IMR-90 (cell line): Measurements from ENCODE around the gene URM1. TPM values are rescaled to one million over a fixed set of nuclear protein-coding genes. Genes with fewer than 3 reads are reported as not detected.

Experiments used
- ATAC-seq: fragments of 200-7000 bp; cut with Tn5 transposase; 2 replicates; pipeline ENCODE4 v1.9.1; 2020; ENCODE audit warnings: low read depth, mild to moderate bottlenecking, moderate library complexity
- BruUV-seq: library from RNA; stranded (reverse); fragments of 400-500 nt; replicated peaks from 2 replicates; lab custom pipeline; 2021; lab: Mats Ljungman, UMichigan
- CTCF ChIA-PET: fragments of 300-600 bp; formaldehyde crosslinking; extraction: SDS; loops from one replicate; lab custom pipeline; 2021; ENCODE audit warnings: antibody characterized with exemption; lab: Yijun Ruan, JAX
- POLR2A ChIA-PET: fragments of 300-600 bp; sonication (Branson Sonifier 250); formaldehyde crosslinking; loops from one replicate; lab custom pipeline; 2022; ENCODE audit warnings: antibody characterized with exemption; ENCODE audit not compliant: unreplicated experiment; lab: Charles Lee
- DNase-seq: peaks from one replicate; pipeline ENCODE4 v3.0.0; 2013
- H2AFZ ChIP-seq: replicated peaks from 2 replicates; pipeline ENCODE3; 2013; ENCODE audit warnings: low read length, mild to moderate bottlenecking; ENCODE audit not compliant: poor library complexity
- H2AK5ac ChIP-seq: 2 replicates; pipeline ENCODE4 v1.6.1; 2013; ENCODE audit warnings: low read depth, low read length, inconsistent platforms
- H2AK9ac ChIP-seq: replicated peaks from 2 replicates; pipeline ENCODE3; 2013; ENCODE audit warnings: mild to moderate bottlenecking, low read depth, low read length, moderate library complexity; ENCODE audit not compliant: poor library complexity
- H2BK120ac ChIP-seq: 2 replicates; pipeline ENCODE4 v1.6.1; 2013; ENCODE audit warnings: low read depth, low read length, inconsistent platforms
- H2BK15ac ChIP-seq: 3 replicates; pipeline ENCODE4 v1.6.1; 2013; ENCODE audit warnings: low read depth, low read length, inconsistent platforms
- H2BK20ac ChIP-seq: 2 replicates; pipeline ENCODE4 v1.6.1; 2013; ENCODE audit warnings: low read depth, mild to moderate bottlenecking, inconsistent platforms, low read length, moderate library complexity
- H2BK5ac ChIP-seq: 2 replicates; pipeline ENCODE4 v1.6.1; 2013; ENCODE audit warnings: mild to moderate bottlenecking, low read depth, low read length, inconsistent platforms; ENCODE audit not compliant: poor library complexity, severe bottlenecking
- H3K14ac ChIP-seq: replicated peaks from 2 replicates; pipeline ENCODE4 v1.6.1; 2013; ENCODE audit warnings: low read depth, low read length, inconsistent platforms
- H3K18ac ChIP-seq: 2 replicates; pipeline ENCODE4 v1.6.1; 2013; ENCODE audit warnings: low read depth, low read length, control low read depth
- H3K23ac ChIP-seq: 2 replicates; pipeline ENCODE4 v1.6.1; 2013; ENCODE audit warnings: low read depth, low read length, inconsistent platforms
- H3K27ac ChIP-seq: 2 replicates; pipeline ENCODE4 v1.5.1; 2013; ENCODE audit warnings: mild to moderate bottlenecking, control low read depth, low read length; ENCODE audit not compliant: insufficient read depth
- H3K27me3 ChIP-seq: 2 replicates; pipeline ENCODE4 v1.6.1; 2013; ENCODE audit warnings: low read length; ENCODE audit not compliant: control insufficient read depth, insufficient read depth
- H3K36me3 ChIP-seq: 2 replicates; pipeline ENCODE4 v1.6.1; 2013; ENCODE audit warnings: low read length, mixed read lengths; ENCODE audit not compliant: control insufficient read depth, insufficient read depth
- H3K4ac ChIP-seq: 2 replicates; pipeline ENCODE4 v1.6.1; 2013; ENCODE audit warnings: low read depth, low read length, inconsistent platforms
- H3K4me1 ChIP-seq: 2 replicates; pipeline ENCODE4 v1.6.1; 2013; ENCODE audit warnings: low read length, mixed read lengths; ENCODE audit not compliant: control insufficient read depth, insufficient read depth
- H3K4me2 ChIP-seq: 2 replicates; pipeline ENCODE4 v1.6.1; 2013; ENCODE audit warnings: low read depth, mild to moderate bottlenecking, control low read depth, low read length, moderate library complexity
- H3K4me3 ChIP-seq: 2 replicates; pipeline ENCODE4 v1.5.1; 2013; ENCODE audit warnings: low read depth, mild to moderate bottlenecking, control low read depth, low read length, moderate library complexity; ENCODE audit not compliant: insufficient read depth
- H3K56ac ChIP-seq: 2 replicates; pipeline ENCODE4 v1.6.1; 2013; ENCODE audit warnings: low read length, inconsistent platforms; ENCODE audit not compliant: insufficient read depth; ENCODE audit errors: extremely low read depth
- H3K79me1 ChIP-seq, 2 experiments: 2 replicates each; pipeline ENCODE4 v1.6.1; 2013; ENCODE audit warnings: low read length in 2 of 2, inconsistent platforms in 1 of 2, low read depth in 1 of 2
- H3K9ac ChIP-seq: 2 replicates; pipeline ENCODE4 v1.6.1; 2013; ENCODE audit warnings: low read depth, low read length, control low read depth
- H3K9me1 ChIP-seq: 2 replicates; pipeline ENCODE4 v1.6.1; 2013; ENCODE audit warnings: low read length, inconsistent platforms; ENCODE audit not compliant: insufficient read depth
- H3K9me3 ChIP-seq: 2 replicates; pipeline ENCODE4 v1.6.1; 2013; ENCODE audit warnings: low read length; ENCODE audit not compliant: control insufficient read depth, insufficient read depth
- H4K20me1 ChIP-seq: 2 replicates; pipeline ENCODE4 v1.6.1; 2013; ENCODE audit warnings: low read length, inconsistent platforms; ENCODE audit not compliant: insufficient read depth
- H4K5ac ChIP-seq: 2 replicates; pipeline ENCODE4 v1.6.1; 2013; ENCODE audit warnings: mild to moderate bottlenecking, low read depth, low read length, control low read depth
- H4K8ac ChIP-seq, 2 experiments: 2 replicates each; pipeline ENCODE4 v1.6.1; 2013; ENCODE audit warnings: low read depth in 2 of 2, low read length in 2 of 2, control low read depth in 1 of 2, inconsistent platforms in 1 of 2
- H4K91ac ChIP-seq: 2 replicates; pipeline ENCODE4 v1.6.1; 2013; ENCODE audit warnings: low read depth, low read length, inconsistent platforms; ENCODE audit not compliant: insufficient read depth
- NFE2L2 ChIP-seq: fragments of 150-350 bp; IDR thresholded peaks from 2 replicates; pipeline ENCODE4 v1.6.1; 2016; ENCODE audit warnings: low read depth, mild to moderate bottlenecking, low read length
- WGBS, 2 experiments: methylation state at CpG; one replicate each; pipeline versions ENCODE4 v1.1.5 to v1.1.7; 2013; ENCODE audit warnings: missing lambda C conversion rate in 2 of 2; ENCODE audit not compliant: insufficient read length in 1 of 2; ENCODE audit errors: extremely low coverage in 2 of 2; 5-methylcytosine and 5-hydroxymethylcytosine counted together
- dilution Hi-C: fragments of 300-500 bp; cut with HindIII; formaldehyde crosslinking; loops from one replicate; pipeline ENCODE4 v1.14.3; 2018; ENCODE audit warnings: low sequenced_read_pairs; ENCODE audit not compliant: unreplicated experiment
- in situ Hi-C: fragments of 300-500 bp; cut with MboI; formaldehyde crosslinking; loops from 3 replicates; pipeline ENCODE4 v1.14.3; 2019; ENCODE audit warnings: low sequenced_read_pairs, inconsistent platforms, mixed read lengths
- intact Hi-C: fragments of 100-400 bp; cut with micrococcal nuclease; formaldehyde crosslinking; loops from 2 replicates; pipeline ENCODE4 v1.10.0; 2022
- polyA plus RNA-seq, 3 experiments: library from polyadenylated mRNA; depleted of rRNA; stranded (reverse); fragments of >200 nt; gene quantifications; 2 replicates each; pipeline ENCODE4 v1.2.3, GENCODE V29; 2012; ENCODE audit warnings: low replicate concordance in 1 of 3
- total RNA-seq: library from RNA; depleted of rRNA; stranded (reverse); fragments of >200 nt; gene quantifications from 2 replicates; pipeline ENCODE4 v1.2.3, GENCODE V29; 2012

Gene URM1
- total and polyA plus RNA-seq, 2 of the 4 experiments (the other 2 are of a cell fraction): 33.2 to 66.9 TPM

- H4K20me1 ChIP-seq: peaks cover 11% of the 10 kb centered on the region; the same call in 1 of the 2 replicates
These were observed 11.1 kb downstream of the URM1 start for GRCh38 chr9:128382261-128382660.

More at GRCh38 chr9:128382261-128382660, 11.1 kb downstream of the URM1 start:
- no peak overlapping the region for H3K4ac ChIP-seq
- H2BK15ac ChIP-seq: no peak overlapping the region
- H3K4me3 ChIP-seq: no peak overlapping the region
- H3K9me1 ChIP-seq: peaks cover 7% of the 10 kb centered on the region; the same call in 1 of the 2 replicates
- peaks cover 32% of the 10 kb centered on the region for H3K36me3 ChIP-seq
- intact Hi-C loops (no loop called here), in situ Hi-C loops (no loop called here), dilution Hi-C loops (no loop called here)
- no peak overlapping the region for H3K4me2 ChIP-seq
- no peak overlapping the region for H2BK5ac ChIP-seq
- no peak overlapping the region for H4K91ac ChIP-seq
- no peak overlapping the region for H3K14ac ChIP-seq
- CTCF ChIA-PET: no interaction called here
- H3K23ac ChIP-seq: no peak overlapping the region
- no peak overlapping the region for H2AK9ac ChIP-seq
- no peak overlapping the region for H2AK5ac ChIP-seq
- no peak overlapping the region for H3K18ac ChIP-seq
- no peak overlapping the region for H3K9ac ChIP-seq
- no peak overlapping the region for H4K8ac ChIP-seq
- no peaks in the 10 kb centered on the region for H3K9me3 ChIP-seq
- H3K27ac ChIP-seq: no peak overlapping the region
- H4K5ac ChIP-seq: no peak overlapping the region
- no peak overlapping the region for H2AFZ ChIP-seq
- BruUV-seq: no TSS peak
- DNase-seq (no peak), ATAC-seq (no peak)
- WGBS, 2 experiments: no CpG with 5 or more reads among the region's 6 CpGs
- H3K79me1 ChIP-seq: peaks cover 15 to 63% of the 10 kb centered on the region in 2 experiments
- POLR2A ChIA-PET: no interaction called here
- H3K27me3 ChIP-seq: no peaks in the 10 kb centered on the region
- H2BK120ac ChIP-seq: no peak overlapping the region
- H3K56ac ChIP-seq: no peak overlapping the region
- no peak for TF ChIP-seq NFE2L2
- no peaks in the 10 kb centered on the region for H3K4me1 ChIP-seq
- H2BK20ac ChIP-seq: no peak overlapping the region
